Thyroid gland (tissue), 4 donors: Measurements from ENCODE around the gene PTDSS2.

Source experiments
- POLR2A ChIP-seq, 2 donors: fragments of 450-650 bp; IDR thresholded peaks; one replicate each; pipeline ENCODE4 v1.6.1; 2017; ENCODE audit warnings: antibody characterized with exemption in 2 of 2, mild to moderate bottlenecking in 2 of 2, moderate library complexity in 1 of 2
- TF ChIP-seq, protein P1 (sequence below), 6 experiments: fragments of 200-600 bp in 3 of 6; fragments of 450-650 bp in 3 of 6; sonication (generic) in 3 of 6; IDR thresholded peaks; one replicate each; pipeline ENCODE4 v1.5.1; 2016 to 2019; ENCODE audit warnings: antibody characterized with exemption in 6 of 6, mild to moderate bottlenecking in 2 of 6, inconsistent platforms in 1 of 6, moderate library complexity in 1 of 6

DNA sequence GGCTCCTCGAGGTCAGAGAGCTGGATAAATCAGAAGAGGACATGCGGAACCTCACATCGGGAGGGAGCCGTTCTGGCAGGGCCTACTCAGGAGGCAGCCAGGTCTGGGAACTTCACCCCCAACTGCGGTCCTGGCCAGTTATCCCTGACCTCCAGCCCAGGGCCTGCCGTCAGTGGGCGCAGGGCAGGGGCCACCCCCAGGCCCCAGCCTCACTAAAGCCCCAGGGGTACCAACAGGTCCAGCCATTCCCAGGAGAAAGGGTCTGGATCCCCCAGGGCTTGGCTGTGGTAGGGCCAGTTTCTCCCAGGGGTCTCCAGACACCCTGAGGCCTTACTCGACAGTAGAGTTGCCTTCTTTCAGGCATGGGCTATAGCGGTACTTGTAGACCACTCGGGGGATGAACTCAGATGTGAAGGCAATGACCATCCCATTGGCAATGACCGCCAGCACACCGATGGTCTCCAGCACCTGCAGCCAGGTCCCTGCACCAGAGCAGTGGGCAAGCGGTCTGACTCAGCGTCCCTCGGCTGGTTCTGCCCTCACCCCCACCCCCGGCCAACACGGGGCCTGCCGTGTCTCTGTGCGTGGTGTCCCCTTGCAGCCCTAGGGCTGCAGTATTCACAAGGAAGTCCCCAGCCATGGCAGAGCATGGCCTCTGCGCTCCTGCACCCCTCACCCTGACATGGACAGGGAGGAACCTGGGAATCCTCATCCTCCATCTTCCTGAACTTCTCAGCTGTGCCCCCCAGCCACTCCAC, 30.7 kb upstream of the PTDSS2 start:
- TF ChIP-seq, protein P1, sequence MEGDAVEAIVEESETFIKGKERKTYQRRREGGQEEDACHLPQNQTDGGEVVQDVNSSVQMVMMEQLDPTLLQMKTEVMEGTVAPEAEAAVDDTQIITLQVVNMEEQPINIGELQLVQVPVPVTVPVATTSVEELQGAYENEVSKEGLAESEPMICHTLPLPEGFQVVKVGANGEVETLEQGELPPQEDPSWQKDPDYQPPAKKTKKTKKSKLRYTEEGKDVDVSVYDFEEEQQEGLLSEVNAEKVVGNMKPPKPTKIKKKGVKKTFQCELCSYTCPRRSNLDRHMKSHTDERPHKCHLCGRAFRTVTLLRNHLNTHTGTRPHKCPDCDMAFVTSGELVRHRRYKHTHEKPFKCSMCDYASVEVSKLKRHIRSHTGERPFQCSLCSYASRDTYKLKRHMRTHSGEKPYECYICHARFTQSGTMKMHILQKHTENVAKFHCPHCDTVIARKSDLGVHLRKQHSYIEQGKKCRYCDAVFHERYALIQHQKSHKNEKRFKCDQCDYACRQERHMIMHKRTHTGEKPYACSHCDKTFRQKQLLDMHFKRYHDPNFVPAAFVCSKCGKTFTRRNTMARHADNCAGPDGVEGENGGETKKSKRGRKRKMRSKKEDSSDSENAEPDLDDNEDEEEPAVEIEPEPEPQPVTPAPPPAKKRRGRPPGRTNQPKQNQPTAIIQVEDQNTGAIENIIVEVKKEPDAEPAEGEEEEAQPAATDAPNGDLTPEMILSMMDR (IDR thresholded peaks at IDR 0.05), result no peak
- TF ChIP-seq POLR2A (IDR thresholded peaks at IDR 0.05), result no peak
